Stimulated activated CD8-positive, alpha-beta memory T cell treated with anti-CD3 and anti-CD28 coated beads, Interleukin-2, amount 100 ng/mL, for 1 hour (primary cell): ENCODE data around the gene ENO3.

Source experiments
- DNase-seq, 2 donors: peaks; one replicate each; pipeline ENCODE4 v3.0.0-alpha.2; 2020; ENCODE audit warnings: low read depth in 2 of 2

Gene ENO3

DNA sequence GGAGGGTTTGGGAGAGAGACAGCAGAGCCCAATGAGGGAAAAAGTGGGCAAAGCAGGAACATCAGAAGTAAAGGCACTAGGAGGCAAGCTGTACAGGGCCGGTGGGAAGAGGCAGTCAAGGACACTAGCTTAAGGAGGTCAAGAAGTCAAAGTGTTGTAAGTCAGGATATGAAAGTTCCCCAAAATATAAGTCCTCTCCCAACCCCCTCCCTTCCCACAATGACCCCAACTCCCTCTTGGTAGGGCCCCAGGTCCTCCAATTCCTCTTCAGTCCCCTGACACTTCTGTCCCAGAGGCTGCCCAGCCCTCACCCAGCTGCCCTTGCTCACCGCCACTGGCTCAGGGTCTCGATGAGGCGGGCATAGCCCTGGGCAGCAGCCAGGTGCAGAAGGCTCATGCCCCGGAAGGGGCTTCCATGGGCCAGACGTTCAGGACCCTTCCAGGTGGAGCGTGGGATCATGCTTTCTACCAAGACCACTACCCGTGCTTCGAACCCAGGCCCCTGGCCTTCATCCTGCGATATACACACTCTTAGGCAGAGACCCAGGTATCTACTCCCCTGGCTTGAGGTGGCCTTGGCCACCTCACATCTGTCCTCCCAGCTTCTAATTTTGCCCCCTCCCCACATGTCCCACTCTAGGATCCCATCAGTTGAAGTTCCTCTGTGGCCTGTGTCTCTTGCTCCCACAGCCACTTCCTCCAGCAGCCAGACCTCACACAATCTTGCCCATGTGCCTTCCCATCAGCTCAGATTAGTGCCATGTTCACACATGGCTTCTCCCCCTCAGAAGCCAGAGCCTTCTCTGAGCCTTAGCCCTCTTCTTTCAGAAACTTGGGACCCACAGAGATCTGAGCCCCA, 22.6 kb downstream of the ENO3 start:
- DNase-seq = no peak

DNA sequence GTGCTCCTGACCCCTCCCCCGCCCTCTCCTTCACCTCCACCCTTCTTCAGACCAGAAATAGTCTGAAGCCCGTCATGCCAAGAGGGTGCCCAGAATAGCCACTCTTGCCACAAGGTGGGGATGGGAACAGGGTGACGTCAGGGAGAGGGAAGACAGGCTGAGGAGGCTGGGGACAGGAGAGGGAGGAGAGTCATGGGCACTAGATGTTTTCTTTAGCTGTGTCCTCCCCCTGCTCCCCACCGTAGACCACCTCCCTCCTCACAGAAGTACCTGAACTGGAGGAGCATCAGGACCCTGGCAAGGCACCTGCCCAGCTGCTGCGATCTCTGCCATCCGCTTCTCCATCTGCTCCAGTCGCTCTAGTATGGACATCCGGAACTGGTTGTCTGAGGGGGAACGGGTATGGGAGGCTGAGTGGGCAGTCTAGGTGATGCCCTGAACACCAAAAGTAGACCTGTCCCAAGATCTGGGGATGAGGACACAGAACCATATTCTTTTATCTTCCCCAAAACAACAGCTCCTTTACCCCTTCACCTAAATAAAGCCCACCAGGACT, 23.3 kb downstream of the ENO3 start:
- DNase-seq = no peak

DNA sequence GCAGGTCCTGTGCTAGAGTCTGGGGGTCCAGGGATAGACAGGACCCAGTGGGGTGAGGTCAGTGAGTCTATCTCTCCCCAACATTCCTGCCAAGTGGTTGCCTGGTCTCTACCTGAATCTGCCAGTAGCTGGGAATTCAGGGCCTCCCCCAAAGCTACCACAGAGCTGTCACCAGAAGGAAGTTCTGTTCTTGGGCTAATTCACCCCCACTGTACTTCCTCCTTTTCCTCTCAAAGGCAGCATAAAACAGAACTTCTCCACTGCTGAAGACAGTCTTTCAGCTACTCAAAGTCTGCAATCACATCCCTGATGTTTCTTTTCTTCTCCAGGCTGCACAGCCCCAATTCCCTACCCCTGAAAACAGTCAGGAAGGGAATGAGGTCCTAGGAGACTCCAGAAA, 27.8 kb downstream of the ENO3 start:
- no peak for DNase-seq

DNA sequence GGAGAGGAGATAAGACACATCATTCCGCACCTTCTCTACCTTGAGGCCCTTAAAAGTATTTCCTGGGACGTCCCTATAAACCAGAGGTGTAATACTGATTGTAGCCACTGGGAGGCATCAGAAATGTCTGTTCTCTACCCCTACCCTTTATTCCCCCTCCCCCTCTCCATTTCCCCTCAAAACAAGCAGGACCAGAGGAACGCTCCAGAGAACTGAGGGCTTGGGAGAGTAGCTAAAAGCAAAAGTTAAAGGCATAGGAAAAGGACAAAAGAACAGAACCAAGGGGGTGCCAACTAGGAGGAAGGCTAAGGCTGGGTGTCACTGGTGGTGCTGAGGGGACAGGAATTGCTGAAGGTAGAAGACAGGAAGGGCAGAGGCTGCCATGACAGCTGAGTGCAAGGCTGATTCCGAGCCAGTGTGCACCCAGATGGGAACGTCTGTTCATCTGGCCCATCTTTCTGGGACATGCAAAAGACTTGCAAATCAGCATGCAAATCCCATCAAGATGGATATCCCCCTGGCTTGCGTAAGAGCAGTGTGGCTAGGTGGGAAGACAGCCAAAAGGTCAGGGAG, 29.8 kb downstream of the ENO3 start:
- no peak for DNase-seq

DNA sequence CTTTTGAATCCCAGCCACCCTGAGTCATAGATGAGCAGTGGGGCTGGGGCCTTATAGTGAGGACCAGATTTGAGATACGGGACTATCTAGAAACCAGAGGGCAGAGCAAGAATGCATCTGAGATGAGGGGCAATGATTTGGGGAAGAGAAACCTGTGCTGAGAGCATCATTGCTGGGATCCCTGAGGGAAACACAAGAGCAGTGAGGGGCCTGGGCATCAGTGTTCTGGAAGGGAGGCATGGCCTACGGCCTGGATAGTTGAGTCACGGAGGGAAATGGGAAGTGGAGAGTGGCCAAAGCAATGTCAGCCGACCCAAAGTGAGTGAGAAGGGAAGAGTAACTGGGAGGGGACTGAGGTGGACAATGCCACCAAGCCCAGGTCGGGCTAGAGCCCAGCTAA, 31.4 kb downstream of the ENO3 start:
- DNase-seq = no peak

DNA sequence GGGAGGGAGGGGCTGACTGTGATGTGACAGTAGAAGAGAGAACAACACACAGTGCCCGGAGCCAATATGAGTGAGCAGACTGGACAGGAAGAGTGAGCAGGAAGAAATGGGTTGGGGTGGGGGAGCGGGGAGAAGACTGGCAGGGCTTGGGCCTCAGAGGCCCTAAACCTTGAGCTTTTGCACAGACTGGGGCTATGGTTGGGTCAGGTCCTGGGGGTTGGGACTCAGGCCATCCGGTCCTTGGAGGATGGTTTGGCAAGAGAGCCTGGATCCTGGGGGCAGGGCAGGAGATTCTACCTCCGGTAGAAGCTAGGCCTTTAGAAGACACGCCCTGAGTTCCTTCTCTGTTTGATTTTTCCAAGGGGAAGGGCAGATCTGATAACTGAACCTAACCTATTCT, 35.5 kb downstream of the ENO3 start:
- DNase-seq = no peak

DNA sequence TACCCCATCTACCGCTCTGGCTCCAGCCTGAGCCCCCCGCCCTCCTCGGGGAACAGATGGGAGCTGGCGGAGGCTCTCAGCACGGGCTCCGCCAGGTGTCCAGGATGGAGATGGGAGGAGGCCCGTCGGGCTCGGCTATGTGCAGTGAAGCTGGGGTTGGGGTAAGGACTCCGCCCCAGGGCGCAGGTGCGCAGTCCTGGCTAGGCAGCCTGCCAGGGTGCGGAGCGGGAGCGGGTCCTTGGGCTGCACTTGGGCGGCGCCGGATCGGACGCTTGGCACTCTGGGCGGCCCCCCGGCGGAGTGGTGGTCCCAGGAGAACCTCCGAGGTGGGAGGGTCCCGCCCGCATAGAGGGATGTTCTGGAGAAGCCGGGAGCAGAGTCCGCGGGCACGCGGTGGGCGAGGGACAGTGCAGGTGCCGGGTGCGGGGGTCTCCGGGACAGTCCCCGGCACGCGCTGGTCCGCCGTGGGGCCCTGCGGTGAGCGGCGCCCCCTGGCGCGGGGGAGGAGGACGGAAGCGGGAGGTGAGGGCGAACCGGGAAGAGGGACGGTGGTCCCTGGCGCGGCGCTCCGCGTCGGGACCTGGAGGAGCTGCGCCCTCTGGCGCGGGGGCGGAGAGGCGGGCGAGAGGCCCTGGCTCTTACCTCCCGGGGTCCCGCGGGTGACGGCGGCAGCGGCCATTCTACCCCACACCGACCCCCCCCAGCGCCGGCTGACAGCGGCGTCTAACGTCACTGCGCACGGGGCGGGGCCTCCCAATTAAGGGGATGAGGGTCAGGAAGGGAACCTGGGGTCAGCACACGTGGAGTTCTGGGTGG, 36.2 kb downstream of the ENO3 start, which contains the start of gene CAMTA2:
TSS of gene CAMTA2 (minus strand) at position 725 of the 816 bp plus-strand sequence. CDS start 1,453 bp downstream, outside the sequence.
- DNase-seq = peak; percentile 78 to 79

DNA sequence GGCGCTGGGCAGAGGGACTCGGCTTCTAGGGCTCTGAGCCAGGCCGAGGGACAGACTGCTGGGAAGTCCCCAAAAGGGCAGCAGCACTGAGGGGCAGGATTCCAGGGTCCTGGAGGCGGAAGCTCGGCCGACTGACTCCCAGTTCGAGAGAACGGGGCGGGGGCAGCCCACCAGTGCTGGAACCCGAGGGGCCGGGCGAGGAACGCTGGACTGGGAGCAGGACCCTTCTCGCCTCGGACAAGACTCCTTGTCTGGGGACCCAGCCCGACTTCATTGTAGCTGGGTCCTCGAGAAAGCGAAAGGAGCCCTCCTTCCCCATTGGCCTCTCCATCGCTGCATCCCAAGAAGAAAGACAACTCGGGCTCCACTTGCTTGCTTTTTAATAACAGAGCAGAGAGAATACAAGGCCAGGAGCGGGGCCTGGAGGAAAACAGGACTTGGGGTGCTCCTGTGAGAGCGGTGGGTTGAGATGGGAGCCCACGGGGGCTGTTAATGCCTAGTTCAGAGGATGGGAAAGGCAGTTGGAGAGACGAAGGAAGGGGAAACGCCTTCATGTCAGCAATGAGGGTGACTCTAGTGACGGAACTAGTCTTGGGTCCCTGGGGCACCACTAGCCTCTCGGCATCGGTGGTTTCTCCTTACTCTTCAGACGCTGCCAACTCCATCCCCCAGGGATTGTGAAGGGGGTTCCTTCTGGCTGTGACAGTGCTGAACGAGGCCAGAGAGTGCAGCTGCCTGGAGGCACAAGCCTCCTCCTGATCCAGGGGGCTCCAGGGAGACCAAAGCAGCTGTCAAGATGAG, 37.0 kb downstream of the ENO3 start:
- DNase-seq = no peak

DNA sequence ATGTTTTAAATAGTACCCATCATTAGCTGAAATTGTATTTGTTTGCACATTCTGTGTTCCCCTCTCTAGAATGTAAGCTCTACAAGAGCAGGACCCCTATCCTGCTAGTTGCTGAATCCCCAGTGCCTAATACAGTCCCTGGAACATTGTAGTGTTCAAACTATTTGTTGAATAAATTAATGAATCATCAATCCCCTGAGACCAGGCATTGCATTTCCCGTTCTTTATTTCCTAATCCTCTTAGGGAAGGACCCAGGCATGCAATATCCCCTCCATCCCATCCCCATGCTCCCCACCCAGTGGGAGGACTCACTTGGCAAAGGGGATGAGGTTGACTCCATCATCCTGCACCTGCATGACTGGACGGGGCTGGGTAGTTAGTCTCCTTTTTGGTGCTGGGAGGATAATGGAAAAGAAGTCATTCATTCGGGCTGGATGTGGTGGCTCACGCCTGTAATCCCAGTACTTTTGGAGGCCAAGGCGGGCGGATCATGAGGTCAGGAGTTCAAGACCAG, 43.2 kb downstream of the ENO3 start:
- no peak for DNase-seq

DNA sequence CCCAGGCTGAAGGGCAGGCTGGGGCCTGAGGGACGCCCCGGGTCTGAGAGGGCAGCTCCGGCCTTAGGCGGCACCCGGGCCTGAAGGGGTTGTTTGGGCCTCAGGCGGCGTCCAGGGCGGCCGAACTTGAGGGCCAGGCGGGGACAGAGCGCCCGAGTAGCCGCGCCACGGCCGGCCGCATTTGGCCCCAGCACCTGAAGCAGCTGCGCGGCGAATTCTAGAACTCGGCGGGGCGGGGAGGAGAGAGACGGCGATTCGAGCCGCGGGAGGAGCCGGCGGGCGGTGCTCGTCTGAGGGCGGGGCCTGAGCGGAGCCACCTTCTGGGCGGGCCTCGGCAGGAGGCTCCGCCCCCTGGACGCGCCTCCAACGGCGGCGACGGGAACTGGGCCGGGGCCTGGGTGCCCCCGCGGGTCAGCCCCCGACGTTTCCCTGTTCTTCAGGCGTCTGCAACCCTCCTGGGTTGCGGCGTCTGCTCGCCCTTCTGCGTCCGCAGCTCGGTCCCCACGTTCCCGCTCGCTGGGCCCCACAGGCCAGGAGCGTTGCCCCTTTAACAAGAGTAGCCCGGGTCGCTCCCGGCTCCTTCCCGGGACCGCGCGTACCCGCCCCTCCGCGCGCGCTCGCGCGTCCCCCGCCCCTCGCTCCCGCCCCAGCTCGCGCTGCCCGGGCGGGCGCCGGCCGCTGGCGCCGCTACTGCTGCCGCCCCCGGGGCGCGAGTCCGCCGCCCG, 46.5 kb downstream of the ENO3 start, which contains the start of the genes INCA1 and KIF1C:
TSS of gene INCA1 (minus strand) at position 221 of the 725 bp plus-strand sequence. CDS start 3,085 bp downstream, outside the sequence.
TSS of gene KIF1C (plus strand) at position 649 of the 725 bp plus-strand sequence. CDS start 2,297 bp downstream, outside the sequence.
- DNase-seq = peak; percentile 81 to 86

DNA sequence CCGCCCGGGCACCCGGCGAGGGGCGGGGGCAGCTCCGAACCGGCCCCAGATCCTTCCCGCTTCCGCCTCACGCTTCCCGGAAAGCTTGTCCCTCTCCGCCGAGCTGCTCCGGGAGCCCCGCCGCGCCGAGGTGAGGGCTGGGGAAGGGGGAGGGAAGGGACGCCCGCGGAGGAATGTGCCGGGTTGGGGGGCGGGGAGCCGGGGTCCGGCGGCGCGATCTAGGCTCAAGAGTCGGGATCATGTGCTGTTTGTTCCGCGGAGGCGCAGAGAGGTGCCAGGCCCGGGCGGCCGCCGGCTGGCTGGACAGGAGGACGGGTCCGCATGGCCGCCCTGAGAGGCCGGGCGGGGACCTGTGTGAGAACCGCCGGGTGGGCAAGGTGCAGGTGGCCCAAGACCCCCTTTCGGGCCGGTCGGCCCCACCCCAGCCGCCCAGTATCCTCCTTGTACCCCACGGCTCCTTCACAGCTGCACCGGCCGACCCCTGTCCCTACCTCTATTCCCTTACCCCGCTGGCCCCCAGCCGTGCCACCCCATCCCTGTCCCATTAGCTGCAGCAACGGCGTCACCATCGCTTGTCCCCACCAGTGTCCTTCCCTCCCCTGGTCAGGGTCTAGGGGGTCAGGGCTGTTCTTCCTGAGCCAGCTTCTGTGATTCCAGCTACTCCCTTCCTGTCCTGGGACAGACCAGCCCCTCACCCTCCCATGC, 47.3 kb downstream of the ENO3 start:
- DNase-seq = no peak

DNA sequence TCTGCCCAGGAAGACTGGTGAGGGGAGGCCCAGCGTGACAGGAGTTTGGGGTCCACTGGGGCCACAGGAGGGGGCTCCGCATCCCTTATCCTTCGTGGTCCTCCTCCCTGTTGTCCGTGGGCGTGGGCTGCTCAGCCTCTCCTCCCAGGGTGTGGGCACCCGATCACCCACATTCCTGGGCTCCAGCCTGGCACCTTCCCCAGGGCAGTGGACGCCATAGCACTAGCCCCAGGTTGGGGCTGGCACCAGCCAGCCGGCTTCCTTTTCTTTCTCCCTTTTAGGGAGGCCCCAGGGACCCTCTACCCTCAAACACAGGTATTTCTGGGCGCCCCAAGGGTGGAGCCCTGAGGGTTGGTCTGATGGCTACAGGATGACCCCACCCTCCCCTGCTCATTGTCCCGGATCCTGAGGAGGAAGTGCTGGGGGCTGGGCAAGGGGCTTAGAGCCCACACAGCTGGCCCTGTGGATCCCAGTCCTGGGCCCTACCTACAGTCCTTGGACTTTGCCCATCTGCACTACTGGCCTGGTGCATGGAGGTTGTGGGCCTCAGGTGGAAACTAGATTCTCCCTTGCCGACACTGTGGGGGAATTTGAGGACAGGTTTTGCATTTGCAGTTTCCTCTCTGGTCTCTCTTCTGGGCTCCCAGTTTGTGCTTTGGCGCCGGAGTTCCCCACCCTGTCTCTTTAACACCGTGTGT, 48.0 kb downstream of the ENO3 start:
- DNase-seq = no peak

DNA sequence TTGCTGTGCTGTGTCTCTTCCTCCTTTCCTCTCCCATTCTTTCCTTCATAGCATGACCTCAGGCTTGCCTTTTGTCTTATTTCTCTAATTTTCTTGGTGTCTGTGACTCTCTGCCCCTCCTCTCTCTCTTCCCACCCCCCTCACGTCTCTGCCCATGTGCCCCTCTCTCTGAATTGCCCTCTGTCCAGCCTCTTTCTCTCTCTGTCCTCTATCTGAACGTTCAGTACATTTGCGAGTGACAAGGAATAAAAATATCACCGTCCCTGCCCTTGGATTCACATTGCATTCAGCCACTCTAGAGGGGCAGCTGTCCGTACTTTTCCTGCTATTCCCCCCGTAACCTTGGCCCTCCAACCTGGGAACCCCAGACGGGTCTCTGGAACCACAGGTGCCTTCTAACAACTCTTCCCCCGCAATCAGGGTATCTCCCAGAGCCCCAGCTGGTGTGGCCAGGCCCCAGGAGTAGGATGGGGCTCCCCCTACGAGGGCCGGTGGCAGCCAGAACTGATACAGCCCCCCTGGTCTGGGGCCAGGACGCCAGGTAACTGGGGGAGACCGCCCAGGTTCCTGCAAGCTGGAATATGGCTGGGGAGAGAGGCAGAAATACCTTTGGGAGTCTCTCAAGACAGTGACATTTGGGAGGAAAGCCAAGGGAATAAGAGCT, 48.6 kb downstream of the ENO3 start:
- DNase-seq = no peak

DNA sequence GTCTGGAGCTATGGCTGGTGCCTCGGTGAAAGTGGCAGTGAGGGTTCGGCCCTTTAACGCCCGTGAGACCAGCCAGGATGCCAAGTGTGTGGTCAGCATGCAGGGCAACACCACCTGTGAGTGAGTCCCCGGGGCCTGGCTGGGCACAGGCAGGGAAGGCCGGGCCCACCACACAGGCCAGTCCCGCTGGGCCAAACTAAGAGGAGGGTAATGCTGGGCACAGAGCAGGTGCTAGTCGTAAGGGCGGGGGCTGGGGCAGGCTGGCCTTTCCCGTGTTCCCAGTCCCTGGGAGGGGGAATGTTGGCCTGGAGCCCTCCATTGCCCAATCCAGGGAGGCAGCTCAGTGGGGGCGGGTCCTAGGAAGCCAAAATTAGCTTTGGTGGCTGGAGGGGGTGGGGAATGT, 49.3 kb downstream of the ENO3 start:
- no peak for DNase-seq

DNA sequence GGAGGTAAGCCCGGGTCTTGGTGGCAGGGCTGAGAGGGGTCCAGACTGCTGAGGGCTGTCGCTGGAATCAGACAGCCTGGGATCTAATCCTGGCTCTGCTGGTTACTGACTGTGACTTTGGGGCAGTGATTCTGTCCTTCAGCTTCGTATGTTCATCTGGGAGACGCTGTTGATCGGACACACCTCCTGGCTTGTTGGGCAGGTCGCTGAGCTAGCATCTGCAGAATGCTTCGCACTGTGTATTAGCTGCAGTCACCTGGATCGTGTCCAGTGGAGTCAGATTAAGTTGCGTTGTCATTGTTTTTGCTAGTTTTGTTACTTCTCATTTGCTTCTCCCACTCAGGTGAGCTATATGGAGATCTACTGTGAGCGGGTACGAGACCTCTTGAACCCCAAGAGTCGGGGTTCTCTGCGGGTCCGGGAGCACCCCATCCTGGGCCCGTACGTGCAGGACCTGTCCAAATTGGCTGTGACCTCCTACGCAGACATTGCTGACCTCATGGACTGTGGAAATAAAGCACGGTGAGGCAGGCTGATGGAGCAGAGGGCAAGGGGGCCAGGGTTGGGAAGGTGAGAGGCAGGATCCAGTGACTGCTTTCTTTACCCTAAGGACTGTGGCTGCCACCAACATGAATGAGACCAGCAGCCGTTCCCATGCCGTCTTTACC, 51.3 kb downstream of the ENO3 start:
- DNase-seq = no peak

DNA sequence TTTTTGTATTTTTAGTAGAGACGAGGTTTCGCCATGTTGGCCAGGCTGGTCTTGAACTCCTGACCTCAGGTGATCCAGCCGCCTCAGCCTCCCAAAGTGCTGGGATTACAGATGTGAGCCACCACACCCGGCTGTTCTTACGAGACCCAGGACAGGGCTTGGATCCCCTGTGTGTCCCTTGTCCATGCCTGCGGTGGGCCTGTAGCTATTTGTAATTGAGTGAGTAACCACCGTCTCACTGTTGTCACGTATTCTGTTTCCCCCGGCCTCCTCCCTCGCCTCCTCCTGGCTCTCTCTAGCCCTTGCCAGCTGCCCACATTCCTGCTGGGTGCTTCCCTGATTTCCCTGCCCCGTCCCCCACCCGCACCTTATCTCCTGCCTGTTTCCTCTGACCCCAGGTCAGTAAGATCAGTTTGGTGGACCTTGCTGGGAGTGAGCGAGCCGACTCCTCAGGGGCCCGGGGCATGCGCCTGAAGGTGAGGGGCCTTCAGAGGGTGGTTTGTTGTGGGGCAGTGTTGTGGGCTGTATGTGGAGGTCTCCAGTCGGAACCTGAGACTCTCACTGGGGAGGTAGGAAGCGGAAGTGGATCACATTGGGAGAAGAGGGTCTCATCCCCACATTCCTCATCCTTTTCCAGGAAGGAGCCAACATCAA, 52.4 kb downstream of the ENO3 start:
- no peak for DNase-seq
